HEK293 (cell line): ENCODE data around the gene AGMO.

Experiments
- CTCF ChIA-PET: fragments of 350-600 bp; formaldehyde crosslinking; extraction: SDS; loops from one replicate; lab custom pipeline; 2021; ENCODE audit warnings: antibody characterized with exemption; lab: Yijun Ruan, JAX
- POLR2A ChIA-PET: fragments of 300-600 bp; formaldehyde crosslinking; extraction: SDS; loops from one replicate; lab custom pipeline; 2020; ENCODE audit warnings: antibody characterized with exemption, inconsistent platforms; lab: Yijun Ruan, JAX
- H3K27ac ChIP-seq: fragments of 200-500 bp; sonication (Bioruptor generic); 2 replicates; pipeline ENCODE4 v1.5.1; 2014; ENCODE audit warnings: low read depth, low read length, control low read depth, inconsistent platforms; ENCODE audit errors: extremely low read depth
- H3K36me3 ChIP-seq, 2 experiments: fragments of 200-500 bp in 1 of 2; sonication (Bioruptor generic) in 1 of 2; 1 replicate in 1 of 2; 2 replicates in 1 of 2; pipeline ENCODE4 v1.5.1; 2014 to 2017; ENCODE audit warnings: inconsistent platforms in 2 of 2, low read length in 2 of 2; ENCODE audit not compliant: control insufficient read depth in 2 of 2, insufficient read depth in 1 of 2
- H3K4me1 ChIP-seq: fragments of 200-500 bp; sonication (Bioruptor generic); 2 replicates; pipeline ENCODE4 v1.5.1; 2014; ENCODE audit warnings: mild to moderate bottlenecking, low read length, inconsistent platforms; ENCODE audit not compliant: control insufficient read depth, insufficient read depth
- H3K4me3 ChIP-seq: 2 replicates; pipeline ENCODE4 v1.5.1; 2011; ENCODE audit warnings: low read depth, mild to moderate bottlenecking, control low read depth, low read length, moderate library complexity
- H3K9me3 ChIP-seq: fragments of 200-500 bp; sonication (Bioruptor generic); 2 replicates; pipeline ENCODE4 v1.5.1; 2014; ENCODE audit warnings: low read depth, low read length, inconsistent platforms; ENCODE audit not compliant: control insufficient read depth, insufficient read depth
- GLI2 ChIP-seq: fragments of 450-650 bp; formaldehyde crosslinking; IDR thresholded peaks from 2 replicates; pipeline ENCODE4; 2017; ENCODE audit warnings: missing biosample characterization, missing genetic modification characterization, low read depth, borderline replicate concordance
- HOXD13 ChIP-seq: sonication (generic); formaldehyde crosslinking; IDR thresholded peaks from 2 replicates; pipeline ENCODE4 v1.8.0; 2022; ENCODE audit warnings: missing genetic modification reagents, borderline replicate concordance
- SP7 ChIP-seq: fragments of 450-650 bp; formaldehyde crosslinking; IDR thresholded peaks from 2 replicates; pipeline ENCODE4 v1.5.1; 2016; ENCODE audit warnings: missing biosample characterization, missing genetic modification characterization
- ZNF223 ChIP-seq: fragments of 450-650 bp; formaldehyde crosslinking; IDR thresholded peaks from 2 replicates; pipeline ENCODE4 v1.5.1; 2016; ENCODE audit warnings: missing biosample characterization, missing genetic modification characterization
- ZNF239 ChIP-seq: fragments of 450-650 bp; formaldehyde crosslinking; IDR thresholded peaks from 2 replicates; pipeline ENCODE4 v1.5.1; 2016; ENCODE audit warnings: missing biosample characterization, missing genetic modification characterization
- ZNF302 ChIP-seq: fragments of 450-650 bp; formaldehyde crosslinking; IDR thresholded peaks from 2 replicates; pipeline ENCODE4 v1.5.1; 2016; ENCODE audit warnings: missing biosample characterization, missing genetic modification characterization, low read depth
- ZNF341 ChIP-seq: fragments of 450-650 bp; formaldehyde crosslinking; IDR thresholded peaks from 2 replicates; pipeline ENCODE4; 2016; ENCODE audit warnings: low read depth, missing biosample characterization, missing genetic modification characterization
- ZNF37A ChIP-seq: fragments of 450-650 bp; IDR thresholded peaks from 2 replicates; pipeline ENCODE4 v1.5.1; 2018; ENCODE audit warnings: missing biosample characterization, missing genetic modification characterization
- ZNF707 ChIP-seq: fragments of 450-650 bp; formaldehyde crosslinking; IDR thresholded peaks from 2 replicates; pipeline ENCODE4 v1.5.1; 2016; ENCODE audit warnings: missing biosample characterization, missing genetic modification characterization
- ZNF777 ChIP-seq: fragments of 450-650 bp; formaldehyde crosslinking; IDR thresholded peaks from 2 replicates; pipeline ENCODE4 v1.5.1; 2017; ENCODE audit warnings: missing biosample characterization, missing genetic modification characterization, borderline replicate concordance
- ZNF792 ChIP-seq: fragments of 450-650 bp; formaldehyde crosslinking; IDR thresholded peaks from 2 replicates; pipeline ENCODE4 v1.5.1; 2016; ENCODE audit warnings: missing biosample characterization, missing genetic modification characterization
- TF ChIP-seq, protein P1 (sequence below): fragments of 450-650 bp; formaldehyde crosslinking; IDR thresholded peaks from 2 replicates; pipeline ENCODE4 v1.5.1; 2016; ENCODE audit warnings: missing biosample characterization, missing genetic modification characterization, low read depth
- TF ChIP-seq, protein P2 (sequence below): fragments of 450-650 bp; formaldehyde crosslinking; IDR thresholded peaks from 2 replicates; pipeline ENCODE4 v1.5.1; 2017; ENCODE audit warnings: missing biosample characterization, missing genetic modification characterization
- TF ChIP-seq, protein P3 (sequence below): fragments of 450-650 bp; formaldehyde crosslinking; IDR thresholded peaks from 2 replicates; pipeline ENCODE4 v1.5.1; 2017; ENCODE audit warnings: missing biosample characterization, missing genetic modification characterization
- TF ChIP-seq, protein P4 (sequence below): fragments of 450-650 bp; formaldehyde crosslinking; IDR thresholded peaks from 2 replicates; pipeline ENCODE4 v1.5.1; 2016; ENCODE audit warnings: missing biosample characterization, missing genetic modification characterization
- TF ChIP-seq, protein P5 (sequence below): fragments of 450-650 bp; formaldehyde crosslinking; IDR thresholded peaks from 2 replicates; pipeline ENCODE4 v1.5.1; 2016; ENCODE audit warnings: missing biosample characterization, missing genetic modification characterization
- TF ChIP-seq, protein P6 (sequence below): fragments of 450-650 bp; formaldehyde crosslinking; optimal IDR thresholded peaks from 2 replicates; pipeline ENCODE3; 2016; ENCODE audit warnings: missing biosample characterization, mild to moderate bottlenecking, missing genetic modification characterization

The AGMO gene

DNA sequence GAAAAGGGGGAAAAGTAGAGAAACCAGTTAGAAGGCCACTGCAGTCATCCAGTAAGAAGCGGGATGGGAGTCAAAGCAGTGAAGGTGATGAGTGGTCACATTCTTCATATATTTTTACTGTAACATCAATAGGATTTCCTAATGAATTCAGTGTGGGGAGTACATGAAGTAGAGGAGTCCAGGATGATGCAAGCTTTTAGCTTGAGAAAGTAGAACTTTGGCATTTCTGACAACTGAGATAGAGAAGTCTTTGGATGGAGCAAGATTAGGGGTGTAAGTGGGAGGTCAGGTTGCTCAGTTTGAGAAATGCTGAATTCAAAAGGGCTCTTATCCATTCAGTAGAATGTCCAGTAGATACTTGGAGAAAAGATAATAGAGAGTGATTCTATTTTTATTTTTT lies 395.2 kb downstream of the AGMO start:
- ChIA-PET POLR2A (no interaction called here), CTCF (interaction anchor here (0.6 kb wide), 1 partner anchor 28 kb away, joined by 4 read pairs; no protein-coding TSS in a partner anchor)
- Histone ChIP-seq H3K4me3 (no peak overlapping the region), H3K9me3 (no peaks in the 10 kb centered on the region), H3K36me3 (no peaks in the 10 kb centered on the region), H3K4me1 (no peaks in the 10 kb centered on the region), H3K27ac (no peak overlapping the region)
- TF ChIP-seq, protein P1, sequence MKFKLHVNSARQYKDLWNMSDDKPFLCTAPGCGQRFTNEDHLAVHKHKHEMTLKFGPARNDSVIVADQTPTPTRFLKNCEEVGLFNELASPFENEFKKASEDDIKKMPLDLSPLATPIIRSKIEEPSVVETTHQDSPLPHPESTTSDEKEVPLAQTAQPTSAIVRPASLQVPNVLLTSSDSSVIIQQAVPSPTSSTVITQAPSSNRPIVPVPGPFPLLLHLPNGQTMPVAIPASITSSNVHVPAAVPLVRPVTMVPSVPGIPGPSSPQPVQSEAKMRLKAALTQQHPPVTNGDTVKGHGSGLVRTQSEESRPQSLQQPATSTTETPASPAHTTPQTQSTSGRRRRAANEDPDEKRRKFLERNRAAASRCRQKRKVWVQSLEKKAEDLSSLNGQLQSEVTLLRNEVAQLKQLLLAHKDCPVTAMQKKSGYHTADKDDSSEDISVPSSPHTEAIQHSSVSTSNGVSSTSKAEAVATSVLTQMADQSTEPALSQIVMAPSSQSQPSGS (tag by site-specific recombination): no peak
- TF ChIP-seq, protein P2, sequence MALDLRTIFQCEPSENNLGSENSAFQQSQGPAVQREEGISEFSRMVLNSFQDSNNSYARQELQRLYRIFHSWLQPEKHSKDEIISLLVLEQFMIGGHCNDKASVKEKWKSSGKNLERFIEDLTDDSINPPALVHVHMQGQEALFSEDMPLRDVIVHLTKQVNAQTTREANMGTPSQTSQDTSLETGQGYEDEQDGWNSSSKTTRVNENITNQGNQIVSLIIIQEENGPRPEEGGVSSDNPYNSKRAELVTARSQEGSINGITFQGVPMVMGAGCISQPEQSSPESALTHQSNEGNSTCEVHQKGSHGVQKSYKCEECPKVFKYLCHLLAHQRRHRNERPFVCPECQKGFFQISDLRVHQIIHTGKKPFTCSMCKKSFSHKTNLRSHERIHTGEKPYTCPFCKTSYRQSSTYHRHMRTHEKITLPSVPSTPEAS (tag by site-specific recombination): no peak
- TF ChIP-seq, protein P3, sequence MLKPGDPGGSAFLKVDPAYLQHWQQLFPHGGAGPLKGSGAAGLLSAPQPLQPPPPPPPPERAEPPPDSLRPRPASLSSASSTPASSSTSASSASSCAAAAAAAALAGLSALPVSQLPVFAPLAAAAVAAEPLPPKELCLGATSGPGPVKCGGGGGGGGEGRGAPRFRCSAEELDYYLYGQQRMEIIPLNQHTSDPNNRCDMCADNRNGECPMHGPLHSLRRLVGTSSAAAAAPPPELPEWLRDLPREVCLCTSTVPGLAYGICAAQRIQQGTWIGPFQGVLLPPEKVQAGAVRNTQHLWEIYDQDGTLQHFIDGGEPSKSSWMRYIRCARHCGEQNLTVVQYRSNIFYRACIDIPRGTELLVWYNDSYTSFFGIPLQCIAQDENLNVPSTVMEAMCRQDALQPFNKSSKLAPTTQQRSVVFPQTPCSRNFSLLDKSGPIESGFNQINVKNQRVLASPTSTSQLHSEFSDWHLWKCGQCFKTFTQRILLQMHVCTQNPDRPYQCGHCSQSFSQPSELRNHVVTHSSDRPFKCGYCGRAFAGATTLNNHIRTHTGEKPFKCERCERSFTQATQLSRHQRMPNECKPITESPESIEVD (tag by site-specific recombination): no peak
- TF ChIP-seq HOXD13 (no peak), ZNF37A (tag by site-specific recombination) (no peak), ZNF707 (no peak), GLI2 (no peak), ZNF792 (tag by site-specific recombination) (no peak), ZNF302 (tag by site-specific recombination) (no peak), ZNF223 (tag by site-specific recombination) (no peak), ZNF777 (tag by site-specific recombination) (no peak)
- TF ChIP-seq, protein P4, sequence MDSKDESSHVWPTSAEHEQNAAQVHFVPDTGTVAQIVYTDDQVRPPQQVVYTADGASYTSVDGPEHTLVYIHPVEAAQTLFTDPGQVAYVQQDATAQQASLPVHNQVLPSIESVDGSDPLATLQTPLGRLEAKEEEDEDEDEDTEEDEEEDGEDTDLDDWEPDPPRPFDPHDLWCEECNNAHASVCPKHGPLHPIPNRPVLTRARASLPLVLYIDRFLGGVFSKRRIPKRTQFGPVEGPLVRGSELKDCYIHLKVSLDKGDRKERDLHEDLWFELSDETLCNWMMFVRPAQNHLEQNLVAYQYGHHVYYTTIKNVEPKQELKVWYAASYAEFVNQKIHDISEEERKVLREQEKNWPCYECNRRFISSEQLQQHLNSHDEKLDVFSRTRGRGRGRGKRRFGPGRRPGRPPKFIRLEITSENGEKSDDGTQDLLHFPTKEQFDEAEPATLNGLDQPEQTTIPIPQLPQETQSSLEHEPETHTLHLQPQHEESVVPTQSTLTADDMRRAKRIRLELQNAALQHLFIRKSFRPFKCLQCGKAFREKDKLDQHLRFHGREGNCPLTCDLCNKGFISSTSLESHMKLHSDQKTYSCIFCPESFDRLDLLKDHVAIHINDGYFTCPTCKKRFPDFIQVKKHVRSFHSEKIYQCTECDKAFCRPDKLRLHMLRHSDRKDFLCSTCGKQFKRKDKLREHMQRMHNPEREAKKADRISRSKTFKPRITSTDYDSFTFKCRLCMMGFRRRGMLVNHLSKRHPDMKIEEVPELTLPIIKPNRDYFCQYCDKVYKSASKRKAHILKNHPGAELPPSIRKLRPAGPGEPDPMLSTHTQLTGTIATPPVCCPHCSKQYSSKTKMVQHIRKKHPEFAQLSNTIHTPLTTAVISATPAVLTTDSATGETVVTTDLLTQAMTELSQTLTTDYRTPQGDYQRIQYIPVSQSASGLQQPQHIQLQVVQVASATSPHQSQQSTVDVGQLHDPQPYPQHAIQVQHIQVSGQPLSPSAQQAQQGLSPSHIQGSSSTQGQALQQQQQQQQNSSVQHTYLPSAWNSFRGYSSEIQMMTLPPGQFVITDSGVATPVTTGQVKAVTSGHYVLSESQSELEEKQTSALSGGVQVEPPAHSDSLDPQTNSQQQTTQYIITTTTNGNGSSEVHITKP (tag by site-specific recombination): no peak
- TF ChIP-seq, protein P5, sequence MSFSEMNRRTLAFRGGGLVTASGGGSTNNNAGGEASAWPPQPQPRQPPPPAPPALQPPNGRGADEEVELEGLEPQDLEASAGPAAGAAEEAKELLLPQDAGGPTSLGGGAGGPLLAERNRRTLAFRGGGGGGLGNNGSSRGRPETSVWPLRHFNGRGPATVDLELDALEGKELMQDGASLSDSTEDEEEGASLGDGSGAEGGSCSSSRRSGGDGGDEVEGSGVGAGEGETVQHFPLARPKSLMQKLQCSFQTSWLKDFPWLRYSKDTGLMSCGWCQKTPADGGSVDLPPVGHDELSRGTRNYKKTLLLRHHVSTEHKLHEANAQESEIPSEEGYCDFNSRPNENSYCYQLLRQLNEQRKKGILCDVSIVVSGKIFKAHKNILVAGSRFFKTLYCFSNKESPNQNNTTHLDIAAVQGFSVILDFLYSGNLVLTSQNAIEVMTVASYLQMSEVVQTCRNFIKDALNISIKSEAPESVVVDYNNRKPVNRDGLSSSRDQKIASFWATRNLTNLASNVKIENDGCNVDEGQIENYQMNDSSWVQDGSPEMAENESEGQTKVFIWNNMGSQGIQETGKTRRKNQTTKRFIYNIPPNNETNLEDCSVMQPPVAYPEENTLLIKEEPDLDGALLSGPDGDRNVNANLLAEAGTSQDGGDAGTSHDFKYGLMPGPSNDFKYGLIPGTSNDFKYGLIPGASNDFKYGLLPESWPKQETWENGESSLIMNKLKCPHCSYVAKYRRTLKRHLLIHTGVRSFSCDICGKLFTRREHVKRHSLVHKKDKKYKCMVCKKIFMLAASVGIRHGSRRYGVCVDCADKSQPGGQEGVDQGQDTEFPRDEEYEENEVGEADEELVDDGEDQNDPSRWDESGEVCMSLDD (tag by site-specific recombination): no peak

DNA sequence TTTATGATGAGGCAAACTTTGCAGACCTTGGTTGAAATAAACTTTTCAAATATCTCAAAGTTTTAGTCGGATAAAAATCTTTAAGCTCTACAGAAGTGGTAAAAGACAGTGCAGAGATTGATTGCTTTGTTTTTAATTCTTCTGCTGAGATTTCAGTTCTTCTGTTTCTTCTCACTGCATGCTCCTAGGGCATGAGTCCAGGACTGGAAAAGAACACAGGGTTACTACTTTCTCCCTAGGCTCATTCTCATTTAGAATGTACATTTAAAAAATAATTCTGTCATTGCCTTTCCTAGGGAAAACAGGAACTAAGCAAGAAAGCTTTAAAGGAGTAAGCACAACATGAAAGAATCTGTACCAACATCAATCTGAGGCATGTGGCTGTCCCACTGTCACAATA lies 402.6 kb downstream of the AGMO start:
- Histone ChIP-seq H3K4me3 (no peak overlapping the region), H3K4me1 (no peaks in the 10 kb centered on the region), H3K27ac (no peak overlapping the region), H3K9me3 (no peaks in the 10 kb centered on the region), H3K36me3 (no peaks in the 10 kb centered on the region)
- ChIA-PET POLR2A (no interaction called here), CTCF (no interaction called here)
- TF ChIP-seq SP7 (tag by site-specific recombination): no peak
- no peak for TF ChIP-seq ZNF239 (tag by site-specific recombination)
- TF ChIP-seq, protein P6, sequence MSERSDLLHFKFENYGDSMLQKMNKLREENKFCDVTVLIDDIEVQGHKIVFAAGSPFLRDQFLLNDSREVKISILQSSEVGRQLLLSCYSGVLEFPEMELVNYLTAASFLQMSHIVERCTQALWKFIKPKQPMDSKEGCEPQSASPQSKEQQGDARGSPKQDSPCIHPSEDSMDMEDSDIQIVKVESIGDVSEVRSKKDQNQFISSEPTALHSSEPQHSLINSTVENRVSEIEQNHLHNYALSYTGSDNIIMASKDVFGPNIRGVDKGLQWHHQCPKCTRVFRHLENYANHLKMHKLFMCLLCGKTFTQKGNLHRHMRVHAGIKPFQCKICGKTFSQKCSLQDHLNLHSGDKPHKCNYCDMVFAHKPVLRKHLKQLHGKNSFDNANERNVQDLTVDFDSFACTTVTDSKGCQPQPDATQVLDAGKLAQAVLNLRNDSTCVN (tag by site-specific recombination): no peak
- no peak for TF ChIP-seq ZNF341 (tag by site-specific recombination)
